Stimulated activated CD4-positive, alpha-beta T cell treated with anti-CD3 and anti-CD28 coated beads, Interleukin-1b, Interleukin-23, amount 100 ng/mL, for 1 hour (primary cell): Measurements from ENCODE around the gene GRIA4.

ENCODE experiments used
- DNase-seq, 2 donors: peaks; one replicate each; pipeline ENCODE4 v3.0.0-alpha.2; 2020; ENCODE audit warnings: low read depth in 2 of 2

Gene GRIA4

DNA sequence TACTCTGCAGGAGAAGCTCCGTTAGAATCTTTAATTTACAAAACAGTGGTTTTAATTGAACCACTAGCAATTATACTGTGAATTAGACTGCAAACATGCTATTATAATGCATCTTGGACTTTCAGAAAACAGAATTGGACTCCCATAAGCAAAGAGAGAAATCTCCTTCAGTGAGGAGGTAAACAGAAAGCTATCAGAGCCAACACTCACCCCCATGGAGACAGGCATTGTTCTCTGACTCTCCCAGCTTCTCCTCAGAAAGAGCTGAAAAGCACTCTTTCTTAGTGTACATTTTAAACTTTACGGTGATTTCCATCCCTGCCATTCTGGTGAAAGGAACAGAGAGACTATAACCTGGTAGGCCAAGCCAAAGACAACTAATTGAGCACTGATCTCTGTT is 176.9 kb downstream of the GRIA4 start:
- no peak for DNase-seq

DNA sequence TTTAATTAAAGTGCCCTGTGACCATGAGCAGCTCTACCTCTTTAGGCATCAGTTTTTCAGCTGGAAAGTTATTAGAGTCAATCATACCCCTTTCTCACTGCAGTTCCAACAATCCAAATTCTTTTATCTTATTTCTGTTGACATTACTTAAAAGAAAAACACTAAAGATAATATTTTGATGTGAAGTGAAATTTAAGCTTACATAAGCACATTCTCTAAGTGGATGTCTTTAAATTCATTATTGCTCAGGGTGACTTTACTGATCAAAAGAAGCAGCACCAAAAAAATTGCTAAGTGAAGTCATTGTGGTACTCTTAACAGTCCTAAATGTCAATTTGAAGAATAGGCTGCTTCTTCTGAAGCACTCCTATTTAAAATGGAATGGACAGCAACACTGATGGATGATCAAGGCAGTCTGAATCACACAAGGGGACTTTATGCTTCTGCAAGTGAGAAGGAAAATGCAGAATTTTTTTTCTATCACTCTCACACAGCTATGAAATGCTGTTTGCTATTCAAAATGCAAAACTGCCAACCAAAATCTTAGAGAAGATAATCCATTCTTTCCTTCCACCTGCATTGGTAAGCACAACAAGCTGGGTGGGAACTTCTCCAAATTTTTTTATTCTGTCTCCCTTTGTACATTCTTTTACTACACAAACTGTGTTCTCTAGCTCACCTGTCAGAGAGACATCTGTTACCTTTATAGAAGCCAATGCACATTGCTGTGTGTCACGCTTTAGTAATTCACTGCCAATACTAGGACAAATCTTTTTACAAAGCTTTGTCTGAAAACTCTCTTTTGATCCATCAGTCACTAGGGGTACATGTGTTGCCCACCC is 179.9 kb downstream of the GRIA4 start:
- DNase-seq = no peak

DNA sequence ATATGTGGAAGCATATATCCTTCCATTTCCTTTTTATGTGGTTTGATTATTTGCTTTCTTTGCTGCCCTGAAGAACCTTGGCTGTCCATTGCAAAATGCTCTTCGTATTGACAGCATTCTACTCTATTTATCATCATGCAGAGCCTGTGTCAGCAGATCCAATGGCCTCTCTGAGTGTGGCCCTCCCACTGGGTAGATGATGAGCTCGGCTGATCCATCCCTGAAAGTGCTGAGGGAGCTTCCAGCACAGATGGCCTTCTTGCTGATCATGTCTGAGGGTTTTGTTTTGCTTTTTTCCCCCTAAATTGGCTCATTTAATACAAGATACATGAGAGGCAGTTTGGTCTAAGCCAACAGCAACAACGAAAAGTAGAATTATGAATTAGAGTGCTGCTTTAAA is 181.0 kb downstream of the GRIA4 start:
- DNase-seq = no peak

DNA sequence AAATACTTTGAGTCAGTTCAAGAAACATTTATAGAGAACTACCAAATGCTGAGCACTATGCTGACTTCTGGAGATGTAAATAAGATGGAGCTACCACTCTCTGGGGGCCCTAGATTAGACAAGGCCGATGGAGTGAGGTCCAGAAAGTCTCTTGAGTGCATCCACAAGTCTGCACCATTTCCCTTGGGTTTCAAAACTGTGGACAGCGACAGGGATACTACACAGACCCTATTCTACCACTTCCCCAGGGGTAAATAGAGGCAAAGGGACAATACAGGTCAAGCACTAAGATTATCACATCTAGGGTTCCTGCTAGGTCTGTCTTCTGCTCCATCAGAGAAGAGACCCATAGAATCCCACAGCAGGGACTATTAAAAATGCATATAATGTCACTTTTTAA is 183.2 kb downstream of the GRIA4 start:
- no peak for DNase-seq

DNA sequence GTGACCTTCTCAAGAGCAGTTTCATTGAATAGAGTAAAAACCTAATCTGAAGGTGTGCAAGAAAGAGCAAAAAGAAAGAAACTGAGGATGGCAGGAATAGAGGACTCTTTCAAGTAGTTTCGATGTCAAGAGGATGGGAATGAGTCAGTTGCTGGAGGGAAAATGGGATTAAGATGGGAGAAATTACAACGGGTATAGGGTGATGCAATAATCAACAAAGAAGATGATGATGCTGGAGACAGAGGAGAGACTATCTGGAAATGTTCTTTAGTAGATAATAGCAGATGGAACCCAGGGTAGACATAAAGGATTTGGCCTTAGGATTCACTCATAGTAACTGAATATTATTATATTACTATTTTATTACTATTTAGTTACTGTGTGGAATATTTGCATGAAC is 189.4 kb downstream of the GRIA4 start:
- DNase-seq = no peak

DNA sequence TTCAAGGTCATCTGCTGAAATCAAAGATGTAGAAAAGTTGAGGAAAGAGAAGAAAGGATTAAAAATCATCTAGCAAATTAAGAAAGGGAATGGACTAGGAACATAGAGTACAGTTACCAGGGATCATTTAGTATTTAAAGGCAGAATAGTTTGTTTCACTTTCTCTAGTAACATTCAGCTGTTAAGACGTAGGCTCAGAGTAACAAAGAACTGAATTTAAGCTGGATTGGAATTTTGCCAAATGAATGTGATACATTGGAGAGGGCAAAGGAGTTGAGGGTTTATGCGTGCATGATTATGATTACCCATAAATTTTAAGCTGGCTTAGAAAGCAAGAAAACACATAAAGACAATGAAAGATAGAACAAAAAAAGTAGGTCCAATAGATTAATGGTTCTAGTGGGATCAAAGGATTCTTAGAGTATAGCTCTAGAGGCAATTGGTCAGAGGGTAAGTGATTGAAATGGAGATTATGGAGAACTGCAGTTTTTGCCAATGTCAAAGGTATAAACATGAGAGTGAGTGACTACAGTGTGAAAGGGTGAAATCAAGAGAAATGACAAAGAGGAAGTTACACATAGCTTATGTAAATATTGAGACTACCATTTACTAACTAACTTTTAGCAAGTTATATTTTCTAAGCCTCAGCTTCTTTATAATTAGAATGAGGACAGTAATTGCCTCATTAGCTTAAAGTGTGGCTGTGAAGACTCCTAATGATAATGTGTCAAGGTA is 190.0 kb downstream of the GRIA4 start:
- DNase-seq = no peak

DNA sequence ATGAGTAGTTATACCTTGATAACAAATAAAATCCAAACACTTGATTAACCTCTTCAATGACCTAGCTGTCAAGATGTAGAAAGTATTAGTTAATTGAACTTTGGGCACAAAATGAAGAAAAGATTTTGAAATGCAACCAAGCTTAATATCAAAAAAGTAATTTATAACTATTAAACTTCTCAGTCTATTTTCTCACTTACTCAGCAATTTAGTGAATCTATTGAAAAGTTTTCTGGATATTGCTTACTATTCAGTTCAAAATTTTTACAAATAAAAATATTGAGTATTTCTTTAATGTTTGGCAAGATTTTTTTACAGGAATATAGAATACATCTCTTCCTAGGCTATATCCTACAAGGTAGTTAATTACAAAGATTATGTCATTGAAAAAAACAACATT is 192.5 kb downstream of the GRIA4 start:
- no peak for DNase-seq

DNA sequence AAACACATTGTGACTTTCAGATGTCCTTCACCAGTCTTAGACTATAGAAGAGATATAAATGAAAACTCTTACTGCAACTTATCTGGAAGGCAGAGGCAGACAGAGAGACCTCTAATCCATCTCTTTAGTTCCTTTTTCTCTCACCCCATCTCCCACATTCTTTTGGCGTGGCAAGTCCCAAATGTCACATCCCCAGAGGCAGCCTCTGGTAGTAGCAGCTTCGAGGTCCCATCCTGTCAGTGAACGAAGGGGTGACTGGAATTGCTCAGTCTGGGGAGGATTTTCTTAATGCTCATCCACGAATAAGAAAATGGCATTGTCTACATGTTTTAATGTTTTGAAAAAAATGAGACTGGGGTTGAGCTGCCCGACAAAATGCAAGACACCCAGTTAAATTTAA is 201.4 kb downstream of the GRIA4 start:
- no peak for DNase-seq

DNA sequence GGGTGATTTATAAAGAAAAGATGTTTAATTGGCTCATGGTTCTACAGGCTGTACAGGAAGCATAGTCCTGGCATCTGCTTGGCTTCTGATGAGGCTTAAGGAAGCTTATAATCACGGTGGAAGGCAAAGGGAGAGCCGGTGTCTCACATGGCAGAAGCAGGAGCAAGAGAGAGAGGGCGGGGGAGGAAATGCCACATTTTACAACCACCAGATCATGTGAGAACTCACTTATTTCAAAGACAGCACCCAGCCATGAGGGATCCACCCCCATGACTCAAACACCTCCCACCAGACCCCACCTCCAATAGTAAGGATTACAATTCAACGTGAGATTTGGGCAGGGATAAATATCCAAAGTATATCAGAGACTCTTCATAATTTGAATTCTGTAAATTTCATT is 211.5 kb downstream of the GRIA4 start:
- DNase-seq = no peak

DNA sequence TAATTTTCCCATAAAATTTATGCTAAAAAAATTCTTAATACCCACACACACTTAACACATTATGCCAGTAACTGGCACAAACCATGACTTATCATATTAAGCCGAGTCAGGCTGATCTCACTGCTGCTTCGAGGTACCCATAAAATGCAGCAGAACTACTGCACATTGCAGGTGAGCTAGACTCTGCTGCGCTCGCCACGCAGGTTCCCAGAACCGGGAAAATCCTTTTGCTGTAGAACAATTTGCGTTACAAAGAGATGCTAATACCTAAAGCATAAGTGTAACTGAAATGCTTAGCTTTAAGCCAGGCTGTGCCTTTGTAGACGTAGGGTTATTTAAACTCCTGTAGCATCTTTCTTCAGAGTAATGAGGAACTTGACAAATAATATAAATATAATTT is 211.9 kb downstream of the GRIA4 start:
- DNase-seq = no peak

DNA sequence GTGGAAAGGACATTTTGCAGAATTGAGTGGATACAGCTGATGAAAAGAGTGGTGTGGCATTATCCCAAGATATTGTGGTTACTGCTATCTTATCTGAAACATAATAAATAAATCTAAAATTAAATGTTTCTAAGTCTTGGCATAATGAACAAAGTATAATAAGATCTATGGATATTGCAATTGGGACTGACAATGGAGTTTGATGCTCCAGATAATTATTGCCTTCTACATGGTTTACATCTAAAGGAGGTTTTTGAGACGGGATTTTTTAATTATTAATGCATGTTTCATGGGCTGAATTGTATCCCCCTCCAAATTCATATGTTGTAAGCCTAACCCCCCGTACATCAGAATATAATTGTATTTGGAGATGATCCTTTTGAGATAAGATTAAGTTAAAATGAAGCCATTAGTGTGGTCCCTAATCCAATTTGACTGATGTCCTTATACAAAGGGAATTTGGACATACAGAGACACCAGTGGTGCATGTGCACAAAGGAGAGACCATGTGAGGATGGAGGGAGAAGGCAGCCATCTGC is 213.7 kb downstream of the GRIA4 start:
- DNase-seq = no peak

DNA sequence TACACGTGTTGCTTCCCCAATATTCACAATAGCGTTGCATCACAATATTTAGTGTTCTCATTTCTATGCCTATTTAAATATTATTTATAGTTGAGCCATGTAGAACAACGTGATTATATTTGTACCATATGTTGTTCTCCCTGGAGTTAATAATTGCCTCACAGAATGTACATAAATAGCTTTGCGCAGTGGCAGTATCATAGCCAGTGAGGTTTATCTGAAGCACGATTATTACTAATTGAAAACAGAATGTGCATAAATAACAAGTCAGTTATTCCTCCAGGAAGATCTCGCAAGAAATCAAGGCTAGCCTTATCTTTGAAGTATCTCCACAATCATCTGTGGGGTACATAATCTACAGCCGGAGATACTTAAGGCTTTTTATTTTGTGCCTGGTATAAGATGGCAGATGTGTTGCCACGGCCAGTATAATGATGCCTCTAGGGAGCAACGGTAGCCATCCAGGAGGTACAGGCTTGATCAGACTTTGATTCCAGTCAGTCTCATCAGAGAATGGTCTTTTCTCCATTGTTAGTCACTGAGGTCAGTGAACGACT is 214.7 kb downstream of the GRIA4 start:
- no peak for DNase-seq

DNA sequence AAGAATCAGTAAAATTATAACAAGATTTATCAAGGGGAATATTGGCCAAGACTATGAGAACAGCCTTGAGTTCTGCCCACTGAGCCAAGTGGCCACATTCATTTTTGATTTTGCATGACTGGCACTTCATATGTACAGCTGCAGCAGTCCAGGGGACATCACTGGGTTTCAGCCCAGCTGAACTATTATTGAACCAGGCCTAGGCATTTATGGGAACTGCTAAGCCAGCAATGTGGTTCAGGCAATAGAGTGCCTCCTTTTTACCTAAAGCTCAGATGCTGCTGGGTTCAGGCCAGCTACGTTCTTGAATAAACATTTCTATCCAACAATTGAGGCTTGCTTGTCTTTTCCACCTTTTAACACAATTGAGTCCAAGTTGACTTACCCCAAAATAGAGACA is 215.3 kb downstream of the GRIA4 start:
- no peak for DNase-seq

DNA sequence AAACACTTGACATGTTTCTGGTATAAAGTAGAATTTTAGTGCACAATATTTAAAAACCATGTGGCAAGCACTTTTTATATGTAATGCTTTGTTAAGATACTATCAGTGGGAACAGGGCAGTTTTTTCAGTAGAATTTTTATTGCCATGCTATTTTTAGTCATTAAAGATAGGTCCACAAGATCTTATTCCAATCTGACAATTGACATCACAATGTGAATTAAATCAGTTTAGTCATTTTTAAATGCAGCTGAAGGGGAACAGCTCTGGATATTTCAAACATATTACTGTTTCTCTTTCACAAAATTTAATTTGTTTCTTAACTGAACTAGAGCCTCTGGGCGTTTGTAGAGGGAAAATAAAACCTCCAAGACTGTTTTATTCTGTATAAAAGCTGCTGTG is 218.0 kb downstream of the GRIA4 start:
- no peak for DNase-seq

DNA sequence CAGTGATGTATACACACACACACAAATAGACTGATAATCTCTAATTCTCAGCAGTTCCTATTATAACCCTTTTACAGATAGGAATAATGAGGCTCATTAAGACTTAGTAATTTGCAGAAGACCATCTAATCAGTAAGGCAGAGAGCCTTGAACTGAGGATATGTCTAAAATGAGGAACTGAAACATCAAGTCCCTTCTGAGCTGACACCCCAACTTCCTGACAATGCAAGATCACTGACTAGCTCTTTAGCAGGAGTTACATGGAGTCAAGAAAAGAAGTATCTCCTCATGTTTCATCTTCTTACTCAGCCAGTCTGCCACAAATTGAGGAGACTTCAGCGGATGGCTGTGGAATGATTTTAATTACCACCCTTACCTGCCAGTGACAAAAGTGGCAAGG is 219.2 kb downstream of the GRIA4 start:
- DNase-seq = no peak

DNA sequence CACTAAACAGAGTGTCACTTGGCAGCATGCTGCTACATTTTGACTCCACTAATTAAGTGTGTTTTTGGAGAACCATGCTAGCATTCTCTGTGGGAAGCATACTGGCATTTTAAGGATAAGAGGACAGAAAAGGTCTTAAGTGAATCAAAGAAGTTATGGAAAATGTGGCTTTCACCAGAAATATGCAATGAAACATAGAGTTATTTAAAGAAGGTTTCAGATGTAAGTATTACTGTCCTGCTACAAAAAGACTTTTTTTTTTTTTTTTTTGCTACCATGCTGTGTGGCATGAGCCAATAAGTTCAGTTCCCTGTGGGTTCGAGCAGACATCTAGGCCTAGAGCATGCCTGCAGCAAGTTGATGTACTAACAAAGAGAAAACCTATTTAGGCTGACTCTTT is 224.6 kb downstream of the GRIA4 start:
- DNase-seq = no peak

DNA sequence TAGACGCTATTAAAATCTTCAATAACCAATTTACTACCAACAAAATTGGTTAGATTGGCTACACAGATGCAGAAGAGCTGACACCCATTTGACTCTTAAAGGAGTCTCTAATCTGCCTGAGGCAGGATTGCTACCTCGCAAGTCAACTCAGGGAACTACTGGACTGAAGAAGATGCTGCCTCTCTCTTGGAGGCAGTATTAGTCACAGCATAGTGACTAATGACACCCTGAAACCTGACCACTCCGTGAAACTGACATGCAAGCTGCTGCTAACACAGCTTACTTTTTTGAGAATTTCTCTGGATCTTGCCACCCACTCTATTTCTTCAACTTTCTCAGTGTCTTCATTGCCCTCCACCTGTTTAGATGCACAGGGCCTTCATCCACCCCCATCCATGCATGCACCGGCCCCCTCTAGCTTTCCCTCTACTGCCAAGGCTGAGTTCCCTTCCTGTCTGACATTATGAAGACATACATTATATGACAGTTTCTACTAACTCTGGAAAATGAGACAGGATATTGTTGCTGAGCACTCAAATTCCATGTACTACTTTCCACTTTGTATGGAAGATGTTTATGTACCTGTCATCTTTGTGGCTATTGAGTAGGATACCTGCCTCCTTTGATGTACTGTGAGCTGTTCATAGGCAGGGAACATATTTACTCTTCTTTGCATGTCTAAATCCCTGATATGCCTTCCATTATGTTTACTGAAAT is 229.0 kb downstream of the GRIA4 start:
- no peak for DNase-seq

DNA sequence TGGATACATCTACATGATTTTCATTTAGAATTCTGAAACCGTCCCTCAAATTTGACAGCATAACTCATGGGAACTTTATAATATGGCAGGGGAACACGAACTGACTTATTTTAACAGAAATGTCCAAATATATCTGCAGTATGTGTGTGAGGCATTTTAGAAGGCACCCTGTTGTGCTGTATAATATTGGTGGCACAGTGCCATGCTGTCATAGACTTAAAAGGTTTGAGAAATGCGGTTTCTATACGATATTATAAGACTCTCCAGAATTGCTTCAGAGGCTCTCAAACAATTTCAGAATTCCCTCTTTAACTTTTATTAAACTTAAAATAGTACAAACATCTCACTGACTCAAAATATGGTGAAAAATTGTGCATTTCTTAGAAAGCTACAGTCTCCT is 230.5 kb downstream of the GRIA4 start:
- DNase-seq = no peak

DNA sequence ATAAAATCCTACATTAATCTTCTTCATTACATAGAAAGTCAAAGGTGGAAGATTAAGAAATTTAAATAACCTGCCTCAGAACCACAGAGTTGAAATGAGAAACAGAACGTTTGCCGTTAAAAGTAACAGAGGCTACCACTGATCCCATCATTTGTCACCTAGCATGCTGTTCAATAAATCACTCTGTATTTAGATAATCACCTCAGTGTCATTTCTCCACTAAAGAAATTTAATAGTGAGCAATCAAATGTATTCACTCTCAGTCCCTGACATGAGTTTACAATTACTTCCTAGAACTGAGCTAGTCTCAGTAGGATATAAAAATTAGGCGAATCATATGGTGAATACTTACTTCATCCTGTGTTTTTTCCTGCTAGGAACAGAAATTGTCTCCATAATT is 242.5 kb downstream of the GRIA4 start:
- DNase-seq = no peak

DNA sequence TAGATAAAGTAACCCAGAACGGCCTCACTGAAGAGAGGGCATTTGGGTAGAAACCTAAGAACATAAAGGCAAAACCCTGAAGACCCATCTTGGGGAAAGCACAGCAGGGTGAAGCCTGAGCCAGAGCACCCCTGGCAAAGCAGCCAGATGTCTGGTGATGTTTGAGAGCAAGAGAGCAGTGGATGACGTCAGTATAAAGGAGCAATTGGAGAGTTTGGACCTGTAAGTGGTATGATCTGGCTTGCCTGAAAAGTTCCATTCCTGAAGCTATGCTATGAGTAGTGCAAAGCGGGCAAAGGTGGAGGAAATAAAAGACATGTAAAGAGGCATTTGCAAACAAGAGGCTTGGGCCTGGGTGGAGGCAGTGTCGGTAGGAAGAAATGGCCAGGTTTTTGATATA is 244.4 kb downstream of the GRIA4 start:
- no peak for DNase-seq

DNA sequence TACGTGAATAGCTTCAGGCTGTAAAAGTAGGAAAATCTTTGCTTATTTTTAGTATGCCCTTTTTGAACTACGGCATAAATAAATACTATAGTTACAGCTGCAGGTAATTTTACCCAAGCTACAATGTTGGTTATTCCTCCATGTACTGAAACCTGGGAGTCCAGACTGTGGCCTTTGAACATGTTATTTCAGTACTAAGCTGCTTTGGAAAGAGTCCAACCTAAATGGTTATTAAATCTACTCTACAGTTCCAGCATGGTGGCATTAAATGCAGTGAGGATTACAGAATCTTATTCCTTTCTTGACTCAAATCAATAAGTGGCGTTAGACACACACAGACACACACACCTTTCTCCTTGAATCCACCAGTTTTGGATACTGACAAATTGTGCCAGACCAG is 247.1 kb downstream of the GRIA4 start:
- DNase-seq = no peak

DNA sequence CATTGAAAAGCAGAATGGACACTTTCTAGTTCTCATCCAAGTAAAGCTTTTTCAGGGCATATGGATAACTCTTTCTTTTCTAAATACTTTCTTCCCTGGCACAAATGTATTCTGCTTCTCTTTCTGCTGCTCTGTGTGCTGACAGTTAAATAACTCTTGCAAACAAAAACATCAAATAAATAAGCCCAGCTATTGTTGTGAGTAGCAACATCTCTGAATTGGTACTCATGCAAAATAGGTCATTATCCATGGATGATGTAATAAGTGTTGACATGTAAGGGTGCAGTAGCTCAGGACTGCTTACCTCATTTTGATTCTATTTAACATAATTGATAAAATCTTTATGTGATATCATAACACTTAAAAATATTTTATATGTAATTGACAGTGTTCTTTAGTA is 247.9 kb downstream of the GRIA4 start:
- no peak for DNase-seq
